Raji (cell line): ENCODE results near the gene RBMS2.

Source experiments
- POLR2A ChIP-seq: IDR thresholded peaks from 2 replicates; pipeline ENCODE4 v1.6.1; 2011; ENCODE audit warnings: low read depth, low read length, control low read depth; ENCODE audit not compliant: insufficient read depth

Gene RBMS2

DNA sequence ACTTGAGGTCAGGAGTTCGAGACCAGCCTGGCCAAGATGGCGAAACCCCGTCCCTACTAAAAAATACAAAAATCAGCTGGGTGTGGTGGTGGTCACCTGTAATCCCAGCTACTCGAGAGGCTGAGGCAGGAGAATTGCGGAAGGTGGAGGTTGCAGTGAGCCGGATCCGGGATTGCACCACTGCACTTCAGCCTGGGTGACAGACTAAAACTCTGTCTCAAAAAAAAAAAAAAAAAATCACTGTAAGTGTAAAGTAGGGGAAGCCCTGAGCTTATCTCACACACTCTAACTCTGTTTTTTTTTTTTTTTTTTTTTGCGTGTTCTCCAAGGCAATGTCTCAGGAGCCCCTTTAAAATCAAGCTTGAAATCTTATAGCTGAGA is 421 bp upstream of the RBMS2 start:
- no peak for TF ChIP-seq POLR2A

GRCh38 chr12:56522411-56523193 is 982 bp downstream of the RBMS2 start:
- TF ChIP-seq POLR2A, result no peak

- TF ChIP-seq POLR2A, result no peak
Observed at GRCh38 chr12:56528846-56529245, 7.2 kb downstream of the RBMS2 start.

- no peak for TF ChIP-seq POLR2A
Observed at GRCh38 chr12:56529656-56530055, 8.0 kb downstream of the RBMS2 start.

DNA sequence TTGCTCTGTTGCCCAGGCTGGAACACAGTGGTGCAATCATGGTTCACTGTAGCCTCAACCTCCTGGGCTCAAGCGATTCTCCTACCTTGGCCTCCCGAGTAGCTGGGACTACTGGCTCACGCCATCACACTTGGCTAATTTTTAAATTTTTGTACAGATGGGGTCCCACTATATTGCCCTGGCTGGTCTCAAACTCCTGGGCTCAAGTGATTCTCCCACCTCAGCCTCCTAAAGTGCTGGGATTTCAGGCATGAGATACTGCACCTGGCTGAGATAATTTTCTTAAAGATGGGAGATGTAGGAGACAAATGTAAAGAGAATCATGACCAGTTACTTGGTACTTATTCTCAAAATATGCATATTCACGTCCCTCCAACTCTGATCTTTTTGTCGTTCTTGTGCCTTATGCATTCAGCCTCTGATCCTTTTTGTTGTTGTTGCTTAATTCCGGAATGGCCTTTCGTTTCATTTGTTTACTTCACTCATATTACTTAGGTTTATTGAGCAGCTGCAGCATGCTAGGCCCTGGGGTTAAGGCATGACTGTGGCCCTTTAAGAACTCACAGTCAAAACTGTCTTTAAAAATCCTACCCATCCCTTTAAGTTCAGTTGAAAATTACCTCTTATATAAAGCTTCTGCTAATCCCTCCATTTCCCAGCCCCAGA is 8.9 kb downstream of the RBMS2 start:
- TF ChIP-seq POLR2A, result no peak

GRCh38 chr12:56537546-56537945 is 15.9 kb downstream of the RBMS2 start:
- TF ChIP-seq POLR2A, result no peak

DNA sequence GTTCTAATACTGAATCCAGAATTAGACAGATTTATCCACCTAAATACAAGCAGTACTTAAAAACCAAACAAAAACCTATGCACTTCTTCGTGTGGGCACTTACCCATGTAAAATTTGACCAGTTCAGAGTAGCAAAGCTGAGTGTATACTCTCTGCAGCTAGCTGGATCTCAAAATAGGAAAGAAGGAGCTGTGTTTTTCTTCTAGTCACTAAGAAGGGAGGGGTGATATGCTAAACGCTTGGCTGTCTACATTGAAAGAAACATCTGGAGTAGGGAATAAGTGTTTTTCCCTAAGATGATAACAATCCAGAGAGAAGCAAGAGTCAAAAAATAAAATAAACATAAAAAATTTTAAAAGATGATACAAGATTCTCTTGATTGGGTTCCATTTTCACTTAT is 20.0 kb downstream of the RBMS2 start:
- TF ChIP-seq POLR2A, result no peak

DNA sequence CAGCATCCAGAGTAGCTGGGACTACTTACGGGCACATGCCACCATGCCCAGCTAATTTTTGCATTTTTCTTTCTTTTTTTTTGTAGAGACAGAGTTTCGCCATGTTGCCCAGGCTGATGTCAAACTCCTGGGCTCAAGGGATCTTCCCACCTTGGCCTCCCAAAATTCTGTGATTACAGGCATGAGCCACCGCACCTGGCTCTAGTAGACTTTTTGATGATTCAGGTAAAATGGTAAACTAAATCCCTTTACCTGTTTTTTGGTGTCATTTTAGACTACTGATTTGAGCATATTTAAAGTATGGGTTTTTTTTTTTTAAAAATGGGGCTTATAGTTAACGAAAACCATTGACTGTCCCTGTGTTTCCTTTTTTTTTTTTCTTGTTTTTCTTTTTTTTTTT is 20.5 kb downstream of the RBMS2 start:
- no peak for TF ChIP-seq POLR2A

DNA sequence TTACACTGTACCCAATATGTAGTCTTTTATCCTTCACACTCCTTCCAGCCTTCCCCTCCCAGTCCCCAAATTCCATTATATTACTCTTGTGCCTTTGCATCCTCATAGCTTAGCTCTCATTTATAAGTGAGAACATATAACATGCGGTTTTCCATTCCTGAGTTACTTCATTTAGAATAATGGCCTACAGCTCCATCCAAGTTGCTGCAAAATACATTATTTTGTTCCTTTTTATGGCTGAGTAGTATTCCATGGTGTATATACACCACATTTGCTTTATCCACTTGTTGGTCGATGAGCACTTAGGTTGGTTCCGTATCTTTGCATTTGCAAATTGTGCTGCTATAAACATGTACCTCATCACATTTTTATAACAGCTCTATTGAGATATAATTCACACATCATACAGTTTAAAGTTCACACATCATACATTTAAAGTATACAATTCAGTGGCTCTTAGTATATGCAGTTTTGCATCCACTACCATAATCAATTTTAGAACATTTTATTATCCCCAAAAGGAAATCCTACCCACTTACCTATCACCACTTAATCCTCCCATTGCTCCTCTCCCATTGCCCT is 23.5 kb downstream of the RBMS2 start:
- TF ChIP-seq POLR2A, result no peak

DNA sequence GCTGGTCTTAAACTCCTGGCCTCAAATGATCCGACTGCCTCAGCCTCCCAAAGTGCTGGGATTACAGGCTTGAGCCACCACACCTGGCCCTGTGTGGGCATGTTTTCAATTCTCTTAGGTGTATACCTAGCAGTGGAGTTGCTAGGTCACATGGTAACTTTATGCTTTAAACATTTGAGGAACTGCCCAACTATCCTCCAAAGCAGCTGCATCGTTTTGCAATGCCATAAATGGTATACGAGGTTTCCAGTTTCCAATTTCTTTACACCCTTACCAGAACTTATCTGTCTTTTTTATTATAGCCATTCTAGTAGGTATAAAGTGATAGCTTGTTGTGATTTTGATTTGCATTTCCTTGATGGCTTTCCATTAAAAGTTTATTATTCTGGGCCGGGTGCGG is 25.1 kb downstream of the RBMS2 start:
- TF ChIP-seq POLR2A, result no peak

DNA sequence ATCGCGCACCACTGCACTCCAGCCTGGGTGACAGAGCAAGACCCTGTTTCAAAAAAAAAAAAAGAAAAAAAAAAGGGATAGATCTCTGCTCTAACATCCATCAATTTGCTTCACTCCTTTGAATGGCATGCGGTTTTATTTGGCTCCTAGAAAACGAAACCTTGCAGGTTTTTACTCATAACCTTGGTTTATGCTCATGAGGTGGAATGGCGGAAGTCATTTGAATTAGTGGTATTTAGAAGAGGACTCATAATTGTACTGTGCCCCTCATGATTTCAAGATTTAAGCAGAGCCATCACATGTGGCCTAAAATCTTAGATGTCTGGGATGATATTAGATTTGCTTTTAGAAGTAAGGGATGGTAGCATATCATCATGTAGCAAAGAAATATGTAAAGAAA is 29.4 kb downstream of the RBMS2 start:
- TF ChIP-seq POLR2A, result no peak

- no peak for TF ChIP-seq POLR2A
Observed at GRCh38 chr12:56565510-56566101, 44.0 kb downstream of the RBMS2 start.

GRCh38 chr12:56568146-56568545 is 46.5 kb downstream of the RBMS2 start:
- no peak for TF ChIP-seq POLR2A

DNA sequence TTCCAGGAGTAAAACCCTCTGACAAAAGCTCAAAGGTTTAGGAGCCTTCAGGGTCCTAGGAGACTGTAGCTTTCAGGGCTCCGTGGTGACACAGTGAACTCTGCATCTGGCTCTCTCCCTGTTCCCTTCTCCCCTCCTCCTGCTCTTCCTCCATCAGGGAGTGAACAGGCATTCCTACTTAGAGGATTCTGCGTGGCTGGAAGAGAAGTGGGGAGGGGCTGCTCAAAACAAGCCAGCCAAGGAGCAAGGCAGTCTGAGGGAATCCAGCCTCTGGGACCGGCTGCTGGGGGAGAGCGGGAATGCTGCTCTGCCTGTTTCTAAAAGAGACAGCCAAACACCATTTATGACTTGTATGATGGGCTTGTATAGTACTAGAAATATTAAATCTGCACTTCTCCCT is 49.5 kb downstream of the RBMS2 start:
- TF ChIP-seq POLR2A, result no peak

DNA sequence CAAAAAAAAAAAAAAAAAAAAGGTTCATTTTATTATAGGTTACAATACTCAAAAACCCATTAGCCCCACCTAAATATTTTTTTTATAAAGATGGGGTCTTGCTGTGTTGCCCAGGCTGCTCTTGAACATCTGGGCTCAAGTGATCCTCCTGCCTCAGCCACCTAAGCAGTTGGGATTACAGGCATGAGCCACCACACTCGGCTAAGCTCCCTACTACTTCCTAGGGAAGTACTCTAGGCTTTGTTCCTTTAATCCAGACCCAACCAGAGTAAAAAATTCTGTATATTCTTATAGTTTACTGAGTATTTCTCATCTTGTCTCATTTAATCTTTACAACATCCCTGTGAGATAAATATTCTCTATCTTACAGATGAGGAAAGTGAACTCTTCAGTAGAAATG is 50.7 kb downstream of the RBMS2 start:
- no peak for TF ChIP-seq POLR2A

- TF ChIP-seq POLR2A, result no peak
Observed at GRCh38 chr12:56574210-56574609, 52.6 kb downstream of the RBMS2 start.
